T-helper 1 cell treated with Interleukin-12 subunit alpha and Interleukin-12 subunit beta and Interleukin-4 antibody, amounts not matched to agents 30 ng/mL and 1 ng/mL, for 36 hours (primary cell): ENCODE data around the gene VMAC. TPM values are rescaled to one million over a fixed set of nuclear protein-coding genes. Genes with fewer than 3 reads are reported as not detected.

ENCODE experiments used
- intact Hi-C: fragments of 100-400 bp; cut with micrococcal nuclease; formaldehyde crosslinking; loops from one replicate; pipeline ENCODE4 v1.15.1; 2024
- total RNA-seq: library from RNA; stranded (reverse); gene quantifications from 2 replicates; pipeline ENCODE4 v1.2.3, GENCODE V29; 2022

VMAC gene
- total RNA-seq, 1 donor from 2014 or later, result 10.0 TPM

DNA sequence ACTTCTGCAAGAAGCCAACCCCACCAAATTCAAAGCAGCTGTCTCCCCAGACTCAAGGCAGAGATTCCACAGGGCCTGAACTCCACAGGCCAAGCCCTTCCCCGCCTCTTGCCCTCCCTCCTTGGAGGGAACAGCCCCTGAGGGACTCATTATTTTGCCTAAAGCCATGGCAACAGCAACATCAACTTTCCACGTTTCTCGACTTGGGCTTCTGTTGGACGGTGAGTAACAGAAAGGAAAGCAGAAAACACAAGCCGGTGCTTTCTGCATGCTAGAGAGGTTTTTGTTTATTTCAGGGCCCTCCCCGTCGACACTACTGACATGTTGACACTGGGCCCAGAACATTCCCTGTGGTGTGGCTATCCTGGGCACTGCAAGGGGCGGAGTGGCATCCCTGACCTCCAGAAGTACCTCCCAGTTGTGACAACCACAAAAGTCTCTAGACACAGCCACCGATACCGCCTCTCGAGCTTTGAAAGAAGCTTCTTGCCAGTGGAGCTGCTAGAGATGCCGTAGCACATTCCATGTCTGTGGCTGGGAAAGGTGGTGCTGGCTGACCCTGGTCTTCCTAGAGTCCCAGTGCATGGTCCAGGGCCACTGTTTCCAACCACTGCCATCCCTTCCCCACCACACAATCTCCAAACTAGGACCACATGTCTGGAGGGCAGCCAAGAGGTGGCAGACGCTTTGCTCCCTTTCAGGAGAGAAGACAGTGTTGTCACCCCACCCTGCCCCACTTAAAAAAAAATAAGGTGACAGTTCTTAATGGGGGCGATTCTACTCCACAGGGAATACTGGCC, 22.2 kb downstream of the VMAC start:
- intact Hi-C loops, result no loop called here

DNA sequence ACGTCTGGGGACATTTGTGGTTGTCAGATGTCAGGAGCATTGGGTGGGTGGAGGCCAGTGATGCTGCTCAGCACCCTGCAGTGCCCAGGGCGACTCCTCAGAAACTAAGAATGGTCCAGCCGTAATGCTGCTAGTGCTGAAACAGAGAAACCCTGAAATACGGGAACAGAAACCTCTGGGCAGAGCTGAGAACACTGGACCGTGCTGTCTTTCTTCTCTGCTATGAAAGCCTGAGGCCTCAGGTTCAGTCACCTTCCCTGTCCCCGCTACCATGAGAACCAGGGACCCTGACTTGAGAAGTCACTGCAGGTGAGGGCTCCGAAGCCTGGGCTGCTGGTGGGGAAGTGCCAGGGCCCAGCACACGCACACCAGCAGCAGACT, 22.8 kb downstream of the VMAC start:
- intact Hi-C loops, result no loop called here

DNA sequence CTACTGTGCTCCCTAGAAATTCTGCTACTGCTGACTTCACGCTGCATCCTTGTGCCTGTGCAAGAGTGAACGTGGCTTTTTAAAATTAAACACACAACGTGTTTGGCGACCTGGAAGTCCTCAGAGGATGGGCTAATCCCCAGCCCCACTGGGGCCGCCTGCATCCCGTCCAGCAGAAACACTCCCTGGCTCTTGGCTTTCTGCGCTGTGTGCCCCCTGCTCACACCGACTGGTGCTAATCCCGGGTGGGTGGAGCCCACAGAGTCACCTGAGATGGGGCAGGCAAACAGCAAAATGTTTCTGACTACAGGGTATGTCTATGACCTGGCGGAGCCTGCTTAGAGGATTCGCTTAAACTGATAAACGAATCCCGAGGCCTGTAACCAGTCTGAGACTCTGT, 24.5 kb downstream of the VMAC start:
- intact Hi-C loops, result no loop called here

DNA sequence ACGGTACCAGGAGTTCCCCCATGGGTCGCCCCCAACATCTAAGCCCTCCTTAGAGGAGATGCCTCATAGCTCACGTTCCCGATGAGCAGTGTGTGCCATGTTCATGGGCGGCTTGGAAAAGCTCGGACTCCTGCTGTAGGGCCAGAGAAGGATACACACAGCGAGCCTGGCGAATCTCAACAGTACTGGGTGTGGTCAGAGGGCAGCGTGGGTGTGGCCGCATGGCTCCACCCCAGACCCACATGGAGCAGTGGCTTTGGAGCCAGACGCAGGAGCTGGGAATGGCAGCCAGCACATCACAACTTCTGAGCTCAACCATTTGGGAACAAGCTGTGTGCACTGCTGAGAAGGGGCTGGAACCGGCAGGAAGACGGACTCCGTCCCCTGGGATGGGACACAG, 25.0 kb downstream of the VMAC start:
- intact Hi-C loops, result no loop called here

- intact Hi-C loops, result no loop called here
Measured at GRCh38 chr19:5931251-5931650, 26.6 kb downstream of the VMAC start.

- intact Hi-C loops, result no loop called here
Measured at GRCh38 chr19:5932146-5932545, 27.5 kb downstream of the VMAC start.

- intact Hi-C loops, result no loop called here
Measured at GRCh38 chr19:5932609-5933262, 28.1 kb downstream of the VMAC start.

DNA sequence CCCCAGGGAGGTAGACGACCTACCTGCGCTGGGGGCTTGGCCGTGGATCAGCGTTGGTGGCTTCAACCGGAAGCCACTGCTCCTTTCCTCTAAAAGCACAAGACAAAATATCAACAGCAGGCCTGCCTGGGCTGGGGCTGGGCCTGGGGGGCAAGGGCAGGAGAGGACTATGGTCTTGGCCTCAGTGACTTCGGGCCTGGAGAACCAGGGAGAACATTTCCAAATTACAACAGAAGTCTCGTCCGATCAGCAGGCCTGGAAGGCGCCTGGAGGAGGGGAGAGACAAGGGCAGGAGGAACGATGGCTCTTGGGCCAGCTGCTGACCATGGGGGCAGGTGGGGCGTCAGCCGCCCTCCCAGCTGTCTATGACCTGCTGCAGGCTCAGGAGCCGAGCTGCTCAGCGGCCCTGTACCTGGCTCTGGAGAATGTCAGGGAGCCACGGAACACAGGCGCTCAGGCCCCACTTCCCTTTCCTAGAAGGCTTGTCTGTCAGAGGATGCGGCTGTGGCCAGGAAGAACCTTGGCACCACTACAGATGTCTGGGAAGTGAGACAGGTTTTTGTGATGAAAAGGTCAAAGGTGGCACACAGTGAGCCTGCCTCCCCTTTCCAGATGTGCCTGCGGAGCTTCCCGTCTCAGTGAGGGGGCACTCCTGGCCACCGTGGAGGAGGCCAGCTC, 28.9 kb downstream of the VMAC start:
- intact Hi-C loops, result no loop called here

GRCh38 chr19:5934069-5934401, 29.4 kb downstream of the VMAC start:
- intact Hi-C loops, result no loop called here

DNA sequence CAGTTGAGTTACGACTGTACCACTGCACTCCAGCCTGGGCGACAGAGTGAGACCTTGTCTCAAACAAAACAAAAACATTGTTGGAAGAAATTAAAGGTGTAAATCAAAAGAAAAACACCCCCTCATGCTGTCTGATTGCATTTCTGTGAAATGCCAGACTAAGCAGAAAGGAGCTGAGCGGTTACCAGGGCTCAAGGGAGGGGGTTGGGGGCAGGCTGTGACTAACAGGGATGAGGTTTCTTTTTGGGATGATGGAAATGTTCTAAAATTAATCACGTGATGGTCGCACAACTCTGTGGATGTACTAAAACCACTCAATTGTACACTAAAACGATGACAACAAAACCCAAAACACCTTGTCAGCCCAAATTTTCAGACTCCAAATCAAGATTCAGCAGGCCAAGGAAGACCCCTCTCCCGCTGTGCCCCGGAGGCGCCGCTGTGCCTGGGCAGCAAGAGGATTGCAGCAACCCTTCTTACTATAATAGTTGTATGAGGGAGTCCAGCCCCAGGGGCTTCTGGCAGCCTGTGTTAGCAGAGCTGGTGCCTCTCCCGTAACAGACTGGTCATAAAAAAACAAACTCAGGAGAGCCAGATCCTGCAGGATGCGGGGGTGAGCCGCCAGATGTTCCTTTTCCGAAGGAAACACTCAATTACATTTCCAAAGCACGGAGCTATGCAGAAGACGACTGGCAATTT, 30.3 kb downstream of the VMAC start:
- intact Hi-C loops, result no loop called here

DNA sequence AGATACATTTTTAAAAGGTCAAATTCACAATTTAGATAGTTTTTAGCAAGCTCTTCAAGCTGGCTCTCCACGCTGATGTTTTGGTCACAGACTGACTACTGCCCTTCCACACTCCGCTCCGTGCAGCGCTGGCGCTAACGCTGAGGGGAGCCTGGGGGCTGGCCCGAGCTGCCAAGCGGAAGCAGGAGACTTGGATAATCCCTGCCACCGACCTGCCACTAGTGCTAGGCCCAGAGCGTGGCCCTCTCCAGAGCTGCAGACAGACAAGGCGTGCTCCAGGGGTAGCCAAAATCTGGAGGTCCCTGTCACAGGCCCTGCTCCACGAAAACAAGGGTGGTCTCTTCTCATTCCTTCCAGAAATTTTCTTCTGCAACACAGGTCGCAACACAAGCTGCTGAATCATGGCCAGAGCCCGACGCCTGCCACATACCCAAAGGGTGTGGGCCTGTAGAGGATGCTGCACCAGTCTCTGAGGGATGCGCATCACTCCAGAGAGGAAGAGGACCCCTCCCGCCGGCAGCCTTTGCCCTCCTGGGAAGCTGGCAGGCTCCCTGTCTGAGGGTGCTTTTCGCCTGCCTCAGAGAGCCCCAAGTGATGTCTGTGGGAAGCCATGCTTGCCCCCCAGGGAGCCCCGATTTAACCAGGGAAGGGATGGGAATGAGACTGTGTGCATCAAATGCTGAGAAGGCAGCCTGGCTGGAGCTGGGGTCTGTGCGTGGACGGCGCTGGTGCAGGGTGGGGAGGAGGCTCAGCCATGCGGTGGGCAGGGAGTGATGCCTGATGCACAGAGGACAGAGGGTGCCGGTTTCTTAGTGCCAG, 31.0 kb downstream of the VMAC start:
- intact Hi-C loops, result no loop called here

DNA sequence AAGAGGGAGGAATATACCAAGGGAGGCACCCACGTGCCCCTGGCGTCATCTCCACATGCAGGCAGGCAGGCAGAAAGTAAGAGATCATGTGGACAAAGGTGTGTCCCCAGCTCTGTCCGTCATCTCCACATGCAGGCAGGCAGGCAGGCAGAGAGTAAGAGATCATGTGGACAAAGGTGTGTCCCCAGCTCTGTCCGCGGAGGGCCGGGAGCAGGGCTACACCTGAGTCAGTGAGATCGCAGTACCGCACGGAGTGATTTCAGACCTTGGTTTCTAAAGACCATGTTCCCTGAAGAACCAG, 31.6 kb downstream of the VMAC start:
- intact Hi-C loops, result no loop called here

DNA sequence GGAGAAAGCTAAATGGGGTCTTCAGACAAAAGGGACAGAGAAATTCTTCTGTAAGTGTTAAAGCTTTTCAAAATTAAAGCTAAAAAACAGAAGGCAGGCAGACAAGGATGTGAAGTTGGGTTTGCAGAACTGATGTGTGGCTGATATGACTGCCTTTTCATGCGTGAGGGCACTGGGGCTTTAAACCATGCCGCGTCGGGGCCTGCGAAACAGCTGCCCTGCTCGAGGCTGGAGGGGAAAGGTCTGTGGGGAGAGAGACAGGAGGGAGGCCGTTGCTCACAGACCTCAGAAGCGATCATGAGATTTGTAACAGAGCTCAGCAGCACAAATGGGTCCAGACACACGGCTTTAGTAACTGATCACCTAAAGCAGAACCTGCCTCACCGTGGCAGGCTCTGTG, 32.9 kb downstream of the VMAC start:
- intact Hi-C loops, result no loop called here

- intact Hi-C loops, result no loop called here
Measured at GRCh38 chr19:5940260-5941208, 35.9 kb downstream of the VMAC start.

DNA sequence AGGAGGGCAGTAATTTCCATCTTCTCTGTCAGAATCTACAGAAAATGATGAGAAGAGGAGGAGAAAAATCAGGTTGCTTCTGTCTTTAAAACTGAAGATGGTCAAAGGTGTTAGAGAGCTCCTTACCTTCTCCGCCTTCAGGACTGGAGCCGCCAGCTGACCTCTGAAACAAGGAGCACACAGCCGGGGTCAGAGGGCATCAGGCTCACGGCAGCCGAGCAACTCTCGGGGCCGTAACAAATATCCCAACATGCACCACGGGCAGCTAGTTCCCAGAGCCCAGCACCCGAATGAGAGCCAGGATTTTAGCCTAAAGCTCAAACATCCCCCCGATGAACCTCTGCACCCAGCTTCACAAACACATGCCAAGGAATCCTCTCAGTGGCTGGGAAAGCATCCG, 37.0 kb downstream of the VMAC start:
- intact Hi-C loops, result no loop called here

DNA sequence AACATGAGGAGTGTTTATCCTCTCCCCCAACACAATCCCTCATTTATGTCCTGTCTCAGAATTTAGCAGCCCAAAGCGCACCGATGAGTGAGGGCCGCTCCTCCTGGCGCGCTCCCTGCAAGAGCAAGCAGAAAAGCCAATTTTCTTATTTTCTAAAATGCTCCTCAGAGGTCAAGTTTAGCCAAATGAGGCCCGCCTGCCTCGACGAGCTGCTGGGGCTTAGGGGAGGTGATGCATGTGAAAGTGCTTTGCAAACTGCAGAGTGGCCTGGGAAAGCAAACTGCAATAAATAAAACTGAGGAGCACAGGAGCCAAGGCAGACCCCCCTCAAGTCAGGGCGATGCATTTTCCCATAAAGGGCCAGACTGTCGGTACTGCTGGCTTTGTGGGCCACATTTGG, 38.4 kb downstream of the VMAC start:
- intact Hi-C loops, result no loop called here

- intact Hi-C loops, result no loop called here
Measured at GRCh38 chr19:5943623-5944022, 39.0 kb downstream of the VMAC start.

DNA sequence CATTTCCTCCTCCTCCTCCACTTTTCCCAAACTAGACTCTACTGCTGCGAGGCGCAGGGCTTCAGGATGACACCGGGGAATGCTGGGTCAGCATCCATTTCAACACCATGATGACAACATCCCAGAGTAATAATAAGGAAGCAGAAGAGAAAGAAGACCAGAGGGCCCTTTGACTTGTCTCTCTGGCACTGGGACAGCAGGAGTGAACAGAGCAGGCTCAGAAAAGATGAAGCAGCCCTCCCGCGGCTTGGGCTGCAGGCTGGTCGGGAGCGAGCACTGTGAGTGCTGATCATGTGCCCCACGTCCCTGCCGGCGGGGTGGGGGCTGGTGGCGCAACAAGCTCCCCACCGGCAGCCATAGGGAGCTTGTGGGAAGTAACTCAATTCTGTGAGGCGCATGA, 42.8 kb downstream of the VMAC start:
- intact Hi-C loops, result no loop called here

DNA sequence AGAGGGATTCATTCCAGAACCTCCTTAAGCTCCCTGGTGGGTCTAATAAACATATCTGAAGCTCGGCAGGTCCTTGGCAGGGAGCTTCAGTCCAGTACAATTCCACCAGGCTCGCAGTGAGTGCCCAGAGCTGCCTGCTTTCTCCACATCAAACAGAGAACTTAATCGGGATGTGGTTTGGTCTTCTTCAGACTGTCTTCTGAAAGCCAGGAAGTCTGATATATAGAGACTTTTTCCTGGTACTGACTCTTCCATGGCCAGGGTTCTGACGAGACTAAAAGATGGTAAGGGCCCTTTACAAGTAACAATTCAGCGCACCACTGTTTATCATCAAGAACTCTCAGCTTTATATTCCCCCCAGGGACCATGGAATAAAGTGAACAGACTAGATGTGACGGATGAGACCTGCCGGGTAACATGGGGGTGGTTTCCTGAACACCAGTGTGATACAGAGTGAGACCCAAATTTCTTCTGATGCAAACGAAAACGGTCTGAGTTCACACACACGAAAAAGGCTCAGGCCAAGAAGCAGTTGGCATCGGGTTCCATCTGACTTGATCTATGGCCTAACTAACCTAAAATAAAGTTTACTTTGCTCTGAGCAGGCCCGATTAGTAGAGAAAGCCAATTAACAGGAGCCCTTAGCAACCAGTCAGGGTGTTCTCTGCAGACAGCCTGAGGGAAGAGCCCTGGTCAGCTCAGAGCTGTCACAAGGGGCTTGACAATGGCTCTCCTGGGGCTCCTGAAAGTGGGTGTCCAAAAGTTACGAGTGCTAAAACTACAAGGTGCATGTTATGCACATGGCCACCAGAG, 44.3 kb downstream of the VMAC start:
- intact Hi-C loops, result loop anchor here (2.0 kb wide), 1 partner anchor 14 kb away; no protein-coding TSS in a partner anchor
